Measurements from ENCODE around the gene FOXJ3. TPM values are rescaled to one million over a fixed set of nuclear protein-coding genes. Genes with fewer than 3 reads are reported as not detected.

Gene FOXJ3
- total and polyA plus RNA-seq, 2 experiments from 2014 or later, result 16.3 to 23.6 TPM

GRCh38 chr1:42267904-42268303 is 67.1 kb downstream of the FOXJ3 start:
- peaks cover 99% of the 10 kb centered on the region for H3K79me2 ChIP-seq (ENCODE audit: insufficient read depth)
- no peak for DNase-seq
- no peaks in the 10 kb centered on the region; the same call in 1 of the 2 replicates for H3K4me1 ChIP-seq (ENCODE audit: insufficient read depth)
- no peak overlapping the region for H3K27ac ChIP-seq
- no peak overlapping the region for H3K4me3 ChIP-seq
- H3K9ac ChIP-seq, result no peak overlapping the region
- H3K4me2 ChIP-seq (ENCODE audit: unreplicated experiment), result no peak overlapping the region
- H4K20me1 ChIP-seq (ENCODE audit: insufficient read depth), result peaks cover 5% of the 10 kb centered on the region; the same call in 1 of the 2 replicates
- H3K27me3 ChIP-seq (replicated peaks; ENCODE audit: insufficient read depth), result no peaks in the 10 kb centered on the region
- no peaks in the 10 kb centered on the region for H3K9me3 ChIP-seq (ENCODE audit: low read depth)
- H3K9me2 ChIP-seq (ENCODE audit: insufficient read depth), result no peaks in the 10 kb centered on the region
- in situ Hi-C loops (cut with MboI), result no loop called here
- TF ChIP-seq EZH2 (IDR thresholded peaks at IDR 0.05; ENCODE audit: insufficient read depth, poor library complexity, severe bottlenecking) (no peak), EZH2phosphoT487 (IDR thresholded peaks at IDR 0.05; ENCODE audit: insufficient read depth, low read depth) (no peak)
- H3K36me3 ChIP-seq (ENCODE audit: low read depth), result peaks cover 5% of the 10 kb centered on the region; the same call in 1 of the 2 replicates
- no peak overlapping the region for H2AFZ ChIP-seq
- H3F3A ChIP-seq (ENCODE audit: insufficient read depth), result no peaks in the 10 kb centered on the region

GRCh38 chr1:42266253-42267135 is 68.5 kb downstream of the FOXJ3 start:
- DNase-seq, result no peak
- H3K27me3 ChIP-seq (replicated peaks; ENCODE audit: insufficient read depth), result no peaks in the 10 kb centered on the region
- peaks cover 99% of the 10 kb centered on the region for H3K79me2 ChIP-seq (ENCODE audit: insufficient read depth)
- H3K4me3 ChIP-seq, result no peak overlapping the region
- H3K27ac ChIP-seq, result no peak overlapping the region
- TF ChIP-seq EZH2 (IDR thresholded peaks at IDR 0.05; ENCODE audit: insufficient read depth, poor library complexity, severe bottlenecking) (no peak), EZH2phosphoT487 (IDR thresholded peaks at IDR 0.05; ENCODE audit: insufficient read depth, low read depth) (no peak)
- no peaks in the 10 kb centered on the region for H3F3A ChIP-seq (ENCODE audit: insufficient read depth)
- no peaks in the 10 kb centered on the region for H3K9me2 ChIP-seq (ENCODE audit: insufficient read depth)
- no peak overlapping the region for H2AFZ ChIP-seq
- in situ Hi-C loops (cut with MboI), result no loop called here
- 78 to 79% methylated on average over 4 of the region's 4 CpGs for WGBS, 2 experiments (ENCODE audit: low coverage in 1 of 2, low lambda C conversion rate in 2 of 2, missing lambda C conversion rate in 2 of 2)
- no peaks in the 10 kb centered on the region for H3K9me3 ChIP-seq (ENCODE audit: low read depth)
- peaks cover 5% of the 10 kb centered on the region; the same call in 1 of the 2 replicates for H3K36me3 ChIP-seq (ENCODE audit: low read depth)
- no peak overlapping the region for H3K9ac ChIP-seq
- peaks cover 5% of the 10 kb centered on the region; the same call in 1 of the 2 replicates for H4K20me1 ChIP-seq (ENCODE audit: insufficient read depth)
- no peak overlapping the region for H3K4me2 ChIP-seq (ENCODE audit: unreplicated experiment)
- no peaks in the 10 kb centered on the region; the same call in 1 of the 2 replicates for H3K4me1 ChIP-seq (ENCODE audit: insufficient read depth)

- WGBS, 2 experiments (ENCODE audit: low coverage in 1 of 2, low lambda C conversion rate in 2 of 2, missing lambda C conversion rate in 2 of 2), result 98 to 99% methylated on average over 4 of the region's 4 CpGs
- Histone ChIP-seq H3K9me3 (ENCODE audit: low read depth) (no peaks in the 10 kb centered on the region), H4K20me1 (ENCODE audit: insufficient read depth) (no peaks in the 10 kb centered on the region; the same call in 1 of the 2 replicates), H3K9ac (no peak overlapping the region), H3K36me3 (ENCODE audit: low read depth) (peaks cover 5% of the 10 kb centered on the region; the same call in 1 of the 2 replicates), H3K79me2 (ENCODE audit: insufficient read depth) (peaks cover 99% of the 10 kb centered on the region), H2AFZ (no peak overlapping the region), H3K4me2 (ENCODE audit: unreplicated experiment) (no peak overlapping the region), H3K27me3 (replicated peaks; ENCODE audit: insufficient read depth) (no peaks in the 10 kb centered on the region), H3K9me2 (ENCODE audit: insufficient read depth) (no peaks in the 10 kb centered on the region), H3K4me1 (ENCODE audit: insufficient read depth) (peaks cover 6% of the 10 kb centered on the region; the same call in 1 of the 2 replicates), H3F3A (ENCODE audit: insufficient read depth) (peaks cover 8% of the 10 kb centered on the region), H3K27ac (no peak overlapping the region), H3K4me3 (no peak overlapping the region)
- DNase-seq, result no peak
- in situ Hi-C loops (cut with MboI), result no loop called here
- TF ChIP-seq EZH2 (IDR thresholded peaks at IDR 0.05; ENCODE audit: insufficient read depth, poor library complexity, severe bottlenecking), result no peak
- TF ChIP-seq EZH2phosphoT487 (IDR thresholded peaks at IDR 0.05; ENCODE audit: insufficient read depth, low read depth), result no peak
These were observed 70.4 kb downstream of the FOXJ3 start for GRCh38 chr1:42264511-42265190.

- Histone ChIP-seq H3K79me2 (ENCODE audit: insufficient read depth) (peaks cover 94% of the 10 kb centered on the region), H3K9me2 (ENCODE audit: insufficient read depth) (no peaks in the 10 kb centered on the region), H4K20me1 (ENCODE audit: insufficient read depth) (0 out of 2 replicates have a peak, but pooled peaks cover 4% of the 10 kb centered on the region), H3K27ac (no peak overlapping the region), H3K4me1 (ENCODE audit: insufficient read depth) (peaks cover 14% of the 10 kb centered on the region), H3K27me3 (replicated peaks; ENCODE audit: insufficient read depth) (no peaks in the 10 kb centered on the region), H3K9me3 (ENCODE audit: low read depth) (no peaks in the 10 kb centered on the region), H3K4me3 (no peak overlapping the region), H3F3A (ENCODE audit: insufficient read depth) (peaks cover 23% of the 10 kb centered on the region), H3K4me2 (ENCODE audit: unreplicated experiment) (no peak overlapping the region), H3K9ac (no peak overlapping the region), H2AFZ (no peak overlapping the region), H3K36me3 (ENCODE audit: low read depth) (peaks cover 5% of the 10 kb centered on the region; the same call in 1 of the 2 replicates)
- in situ Hi-C loops (cut with MboI), result no loop called here
- DNase-seq, result no peak
- no peak for TF ChIP-seq EZH2phosphoT487 (IDR thresholded peaks at IDR 0.05; ENCODE audit: insufficient read depth, low read depth)
These were observed 72.0 kb downstream of the FOXJ3 start for GRCh38 chr1:42263019-42263418.

All from GM23248 (cell line).